Spinal cord (tissue), 10 donors: ENCODE measurements around the gene DCBLD1. TPM values are rescaled to one million over a fixed set of nuclear protein-coding genes. Genes with fewer than 3 reads are reported as not detected.
A peak's percentile ranks its signal among the peaks of the same experiment; 100 is the strongest.

Source experiments
- DNase-seq, 6 donors: peaks; one replicate each; pipeline versions ENCODE4 v3.0.0 to v3.0.0-alpha.2; 2013 to 2015; ENCODE audit warnings: low spot score in 6 of 6, low read depth in 4 of 6
- H3K27ac ChIP-seq: one replicate; pipeline ENCODE4 v1.5.1; 2013; ENCODE audit warnings: low read depth, low read length, control low read depth
- H3K27me3 ChIP-seq: one replicate; pipeline ENCODE4 v1.6.1; 2013; ENCODE audit warnings: low read length; ENCODE audit not compliant: control insufficient read depth, insufficient read depth
- H3K36me3 ChIP-seq: one replicate; pipeline ENCODE4 v1.6.1; 2013; ENCODE audit warnings: low read length; ENCODE audit not compliant: control insufficient read depth, insufficient read depth
- H3K4me1 ChIP-seq: one replicate; pipeline ENCODE4 v1.6.1; 2013; ENCODE audit warnings: low read length; ENCODE audit not compliant: control insufficient read depth, insufficient read depth
- H3K4me3 ChIP-seq: one replicate; pipeline ENCODE4 v1.5.1; 2013; ENCODE audit warnings: low read depth, low read length, control low read depth
- H3K9me3 ChIP-seq: one replicate; pipeline ENCODE4 v1.6.1; 2013; ENCODE audit warnings: low read length; ENCODE audit not compliant: control insufficient read depth, insufficient read depth
- WGBS: methylation state at CpG from one replicate; pipeline ENCODE4 v1.1.5; 2013; ENCODE audit warnings: missing lambda C conversion rate; ENCODE audit not compliant: insufficient coverage; 5-methylcytosine and 5-hydroxymethylcytosine counted together
- polyA plus RNA-seq, 2 donors: library from polyadenylated mRNA; unstranded; fragments of 120-200 nt; gene quantifications; one replicate each; pipeline ENCODE4 v1.2.1, GENCODE V29; 2013; ENCODE audit not compliant: insufficient read length in 2 of 2
- total RNA-seq, 2 donors: library from RNA; depleted of rRNA in 1 of 2; stranded (reverse); fragments of 120-200 nt in 1 of 2; fragments of >200 nt in 1 of 2; gene quantifications; one replicate each; pipeline versions ENCODE4 v1.2.3 to v1.2.4, GENCODE V29; 2013 to 2014
- donor health status: healthy.

The DCBLD1 gene
- total and polyA plus RNA-seq, 4 donors = 7.5 to 9.4 (median 9.0) TPM

GRCh38 chr6:117549611-117550010 is 67.1 kb downstream of the DCBLD1 start:
- H3K27me3 ChIP-seq = no peaks in the 10 kb centered on the region
- H3K36me3 ChIP-seq = no peaks in the 10 kb centered on the region
- H3K4me3 ChIP-seq = no peak overlapping the region
- no peaks in the 10 kb centered on the region for H3K9me3 ChIP-seq
- DNase-seq = no peak
- no CpG with 5 or more reads among the region's 4 CpGs for WGBS
- peaks cover 12% of the 10 kb centered on the region for H3K4me1 ChIP-seq
- no peak overlapping the region for H3K27ac ChIP-seq

- H3K27me3 ChIP-seq = no peaks in the 10 kb centered on the region
- no peaks in the 10 kb centered on the region for H3K36me3 ChIP-seq
- H3K27ac ChIP-seq = no peak overlapping the region
- no peak overlapping the region for H3K4me3 ChIP-seq
- WGBS = 100% methylated on average over 1 of the region's 3 CpGs
- peaks cover 12% of the 10 kb centered on the region for H3K4me1 ChIP-seq
- no peaks in the 10 kb centered on the region for H3K9me3 ChIP-seq
- no peak for DNase-seq
Observed at GRCh38 chr6:117550078-117550600, 67.7 kb downstream of the DCBLD1 start.

- no peak for DNase-seq
- Histone ChIP-seq H3K9me3 (no peaks in the 10 kb centered on the region), H3K27ac (no peak overlapping the region), H3K4me3 (no peak overlapping the region), H3K36me3 (no peaks in the 10 kb centered on the region), H3K27me3 (no peaks in the 10 kb centered on the region), H3K4me1 (peaks cover 12% of the 10 kb centered on the region)
- no CpG with 5 or more reads among the region's 2 CpGs for WGBS
Observed at GRCh38 chr6:117550618-117551242, 68.3 kb downstream of the DCBLD1 start.

- no peak for DNase-seq
- H3K36me3 ChIP-seq = no peaks in the 10 kb centered on the region
- 89% methylated on average over 2 of the region's 2 CpGs for WGBS
Observed at GRCh38 chr6:117552618-117553017, 70.1 kb downstream of the DCBLD1 start.

GRCh38 chr6:117553142-117553541 is 70.7 kb downstream of the DCBLD1 start:
- Histone ChIP-seq H3K4me3 (no peak overlapping the region), H3K9me3 (no peaks in the 10 kb centered on the region), H3K4me1 (peaks cover 5% of the 10 kb centered on the region), H3K36me3 (no peaks in the 10 kb centered on the region), H3K27me3 (no peaks in the 10 kb centered on the region), H3K27ac (no peak overlapping the region)
- WGBS = 67% methylated on average over 3 of the region's 3 CpGs
- DNase-seq = no peak

More at GRCh38 chr6:117552618-117553017, 70.1 kb downstream of the DCBLD1 start:
- no peak overlapping the region for H3K4me3 ChIP-seq
- no peak overlapping the region for H3K27ac ChIP-seq
- no peaks in the 10 kb centered on the region for H3K27me3 ChIP-seq
- H3K4me1 ChIP-seq = peaks cover 9% of the 10 kb centered on the region
- H3K9me3 ChIP-seq = no peaks in the 10 kb centered on the region

- H3K4me3 ChIP-seq = no peak overlapping the region
- H3K36me3 ChIP-seq = no peaks in the 10 kb centered on the region
- no peak for DNase-seq
- no peaks in the 10 kb centered on the region for H3K4me1 ChIP-seq
- H3K9me3 ChIP-seq = no peaks in the 10 kb centered on the region
- WGBS = no CpG with 5 or more reads among the region's 3 CpGs
- no peak overlapping the region for H3K27ac ChIP-seq
- H3K27me3 ChIP-seq = no peaks in the 10 kb centered on the region
Observed at GRCh38 chr6:117555262-117555849, 72.9 kb downstream of the DCBLD1 start.

- H3K36me3 ChIP-seq = no peaks in the 10 kb centered on the region
- no peaks in the 10 kb centered on the region for H3K4me1 ChIP-seq
- no peak overlapping the region for H3K4me3 ChIP-seq
- H3K9me3 ChIP-seq = no peaks in the 10 kb centered on the region
- H3K27ac ChIP-seq = no peak overlapping the region
- no peaks in the 10 kb centered on the region for H3K27me3 ChIP-seq
- no CpG with 5 or more reads among the region's 5 CpGs for WGBS
- peak in 4 of 6 donors; percentile 17 to 84 (median 48) for DNase-seq
Observed at GRCh38 chr6:117555882-117556498, 73.5 kb downstream of the DCBLD1 start.

- H3K36me3 ChIP-seq = no peaks in the 10 kb centered on the region
- no peaks in the 10 kb centered on the region for H3K9me3 ChIP-seq
- no peak for DNase-seq
- no peak overlapping the region for H3K27ac ChIP-seq
- H3K4me3 ChIP-seq = no peak overlapping the region
- H3K4me1 ChIP-seq = no peaks in the 10 kb centered on the region
- 70% methylated on average over 2 of the region's 3 CpGs for WGBS
- no peaks in the 10 kb centered on the region for H3K27me3 ChIP-seq
Observed at GRCh38 chr6:117557951-117558350, 75.5 kb downstream of the DCBLD1 start.

- Histone ChIP-seq H3K4me1 (no peaks in the 10 kb centered on the region), H3K9me3 (no peaks in the 10 kb centered on the region), H3K27ac (no peak overlapping the region), H3K27me3 (no peaks in the 10 kb centered on the region), H3K4me3 (no peak overlapping the region), H3K36me3 (no peaks in the 10 kb centered on the region)
- 81% methylated on average over 4 of the region's 4 CpGs for WGBS
- no peak for DNase-seq
Observed at GRCh38 chr6:117558818-117559217, 76.3 kb downstream of the DCBLD1 start.
